ENCODE results near the gene ATP9B.

ATP9B gene

DNA sequence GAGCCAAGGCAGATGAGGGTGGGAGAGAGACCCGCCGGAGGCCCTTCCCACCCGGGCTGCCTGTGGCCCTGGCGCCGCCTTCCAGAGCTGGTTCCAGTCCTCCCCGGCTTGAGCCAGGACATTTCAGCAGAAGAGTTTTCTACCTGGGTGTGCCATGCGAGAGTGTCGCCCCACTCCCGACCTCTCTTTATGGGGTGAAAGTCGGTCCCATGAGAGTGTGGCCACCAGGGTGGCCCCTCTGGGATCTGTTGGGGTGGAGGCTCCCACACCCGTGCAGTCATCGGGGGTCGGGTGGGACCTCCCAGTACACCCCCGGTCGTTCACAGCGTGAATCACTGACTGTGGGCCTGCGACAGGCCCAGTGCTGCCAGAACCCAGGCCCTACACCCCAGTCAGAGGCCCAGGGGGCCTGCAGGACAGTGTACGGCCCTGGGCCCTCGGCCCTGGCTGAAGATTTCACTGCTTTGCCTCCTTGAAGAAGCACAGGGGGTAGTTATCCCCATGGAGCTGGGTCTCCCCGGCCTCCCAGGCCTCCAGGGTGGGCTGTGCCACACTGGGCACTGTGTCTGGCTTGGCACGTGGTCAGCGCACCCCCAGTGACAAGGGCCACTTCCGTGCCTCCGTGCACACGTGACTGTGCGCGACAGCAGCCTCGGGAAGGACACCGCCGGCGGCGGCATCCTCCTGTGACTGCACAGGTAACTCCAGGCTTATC, 332.5 kb downstream of the ATP9B start:
- no peak overlapping the region for H2BK120ac ChIP-seq (ENCODE audit: low read depth, low read length)
- no CpG with 5 or more reads among the region's 32 CpGs for WGBS (ENCODE audit: extremely low coverage, insufficient coverage, low lambda C conversion rate)
- peaks cover 28% of the 10 kb centered on the region for H3K27me3 ChIP-seq (ENCODE audit: insufficient read depth, low read length, poor library complexity)
- no peak overlapping the region for H4K8ac ChIP-seq (ENCODE audit: low read depth, low read length)
- no peak overlapping the region for H3K4me2 ChIP-seq (ENCODE audit: low read length)
- H3K79me2 ChIP-seq (ENCODE audit: control insufficient read depth, insufficient read depth, low read length) = no peaks in the 10 kb centered on the region
- no peaks in the 10 kb centered on the region for H3K36me3 ChIP-seq (ENCODE audit: control insufficient read depth, insufficient read depth, low read length)
- H3K56ac ChIP-seq (ENCODE audit: low read length) = peak overlapping the region; percentile 15
- H3K4me3 ChIP-seq (ENCODE audit: low read length) = no peak overlapping the region
- DNase-seq = no peak
- no peak overlapping the region for H3K18ac ChIP-seq (ENCODE audit: low read length)
- no peak overlapping the region for H4K5ac ChIP-seq (ENCODE audit: low read length)
- H2BK5ac ChIP-seq (ENCODE audit: low read length) = no peak overlapping the region
- no peak overlapping the region for H3K27ac ChIP-seq (ENCODE audit: low read depth, low read length)
- no peaks in the 10 kb centered on the region for H3K4me1 ChIP-seq (ENCODE audit: control insufficient read depth, low read depth, low read length)
- H2BK15ac ChIP-seq (replicated peaks; ENCODE audit: low read depth) = no peak overlapping the region
- no peak overlapping the region for H3K9ac ChIP-seq (ENCODE audit: low read length)
- H3K23ac ChIP-seq (ENCODE audit: low read length) = no peak overlapping the region
- H3K79me1 ChIP-seq (ENCODE audit: low read length) = peaks cover 2% of the 10 kb centered on the region
- H3K4ac ChIP-seq (ENCODE audit: low read depth, low read length) = no peak overlapping the region
- no peak overlapping the region for H2AK5ac ChIP-seq (ENCODE audit: low read length)

DNA sequence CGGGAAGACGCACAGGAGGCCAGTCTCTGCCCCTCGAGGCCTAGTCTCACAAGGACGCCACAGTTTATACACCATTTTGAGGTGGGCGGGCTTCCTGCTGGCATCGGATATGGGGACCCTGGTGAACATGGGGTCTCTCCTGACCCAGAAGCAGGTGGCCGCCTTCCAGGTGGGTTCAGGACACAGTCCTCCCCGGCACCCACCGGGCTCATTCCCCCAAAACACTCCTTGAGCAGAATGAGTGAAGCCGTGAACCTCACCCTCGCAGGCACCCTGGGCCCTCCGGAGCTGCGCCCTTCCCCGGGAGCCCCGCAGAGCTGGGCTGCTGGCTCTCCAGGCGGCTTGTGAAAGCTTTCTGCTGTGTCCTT, 333.0 kb downstream of the ATP9B start:
- no peaks in the 10 kb centered on the region for H3K36me3 ChIP-seq (ENCODE audit: control insufficient read depth, insufficient read depth, low read length)
- no peak overlapping the region for H2BK15ac ChIP-seq (replicated peaks; ENCODE audit: low read depth)
- H3K4me1 ChIP-seq (ENCODE audit: control insufficient read depth, low read depth, low read length) = no peaks in the 10 kb centered on the region
- H3K4me3 ChIP-seq (ENCODE audit: low read length) = no peak overlapping the region
- no peak overlapping the region for H4K5ac ChIP-seq (ENCODE audit: low read length)
- no peak overlapping the region for H3K18ac ChIP-seq (ENCODE audit: low read length)
- no peaks in the 10 kb centered on the region for H3K79me2 ChIP-seq (ENCODE audit: control insufficient read depth, insufficient read depth, low read length)
- H4K8ac ChIP-seq (ENCODE audit: low read depth, low read length) = no peak overlapping the region
- H3K56ac ChIP-seq (ENCODE audit: low read length) = no peak overlapping the region
- H3K9ac ChIP-seq (ENCODE audit: low read length) = no peak overlapping the region
- peaks cover 2% of the 10 kb centered on the region for H3K79me1 ChIP-seq (ENCODE audit: low read length)
- no CpG with 5 or more reads among the region's 16 CpGs for WGBS (ENCODE audit: extremely low coverage, insufficient coverage, low lambda C conversion rate)
- no peak overlapping the region for H2BK5ac ChIP-seq (ENCODE audit: low read length)
- H2AK5ac ChIP-seq (ENCODE audit: low read length) = no peak overlapping the region
- no peak overlapping the region for H3K4me2 ChIP-seq (ENCODE audit: low read length)
- H3K27ac ChIP-seq (ENCODE audit: low read depth, low read length) = no peak overlapping the region
- no peak overlapping the region for H3K4ac ChIP-seq (ENCODE audit: low read depth, low read length)
- H2BK120ac ChIP-seq (ENCODE audit: low read depth, low read length) = no peak overlapping the region
- no peak for DNase-seq
- H3K27me3 ChIP-seq (ENCODE audit: insufficient read depth, low read length, poor library complexity) = peaks cover 22% of the 10 kb centered on the region
- no peak overlapping the region for H3K23ac ChIP-seq (ENCODE audit: low read length)

DNA sequence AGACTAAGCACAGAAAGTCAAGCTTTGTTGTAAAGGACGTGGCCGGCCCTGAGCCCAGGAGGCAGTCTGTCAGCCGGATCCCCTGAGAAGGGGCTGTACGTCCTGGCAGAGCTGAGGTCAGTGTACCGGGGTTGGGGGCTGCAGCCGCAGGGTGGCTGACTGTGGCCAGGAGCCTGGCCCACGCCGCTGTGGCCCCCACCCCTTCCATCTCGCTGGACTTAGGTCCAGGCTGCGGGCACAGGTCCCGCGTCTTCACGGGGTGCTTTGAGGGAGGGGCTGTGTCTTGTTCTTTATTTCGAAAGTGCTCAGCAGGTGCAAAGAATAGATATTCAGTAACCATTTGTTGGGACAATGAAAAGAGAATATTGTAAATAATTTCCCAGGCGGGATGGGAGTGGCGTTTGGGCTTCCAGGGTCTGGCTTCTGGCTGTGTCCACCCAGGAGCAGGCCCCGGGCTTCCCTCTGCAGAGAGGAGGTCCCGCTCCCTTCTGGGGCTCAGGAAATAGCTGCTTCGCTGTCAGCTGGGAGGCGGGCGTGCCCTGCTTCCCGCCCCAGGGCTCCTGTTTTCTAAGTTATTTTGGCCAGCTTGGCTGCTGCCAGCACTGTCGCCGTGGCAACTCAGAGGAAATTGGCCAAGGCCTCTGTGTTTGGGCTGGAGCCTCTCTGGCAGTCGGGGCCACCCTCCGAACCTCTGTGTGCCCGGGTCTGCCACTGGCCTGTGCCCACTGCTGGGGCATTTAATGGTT, 334.0 kb downstream of the ATP9B start:
- no peak overlapping the region for H2BK120ac ChIP-seq (ENCODE audit: low read depth, low read length)
- peaks cover 13% of the 10 kb centered on the region for H3K27me3 ChIP-seq (ENCODE audit: insufficient read depth, low read length, poor library complexity)
- no peak overlapping the region for H2BK15ac ChIP-seq (replicated peaks; ENCODE audit: low read depth)
- no peak overlapping the region for H3K9ac ChIP-seq (ENCODE audit: low read length)
- no peak overlapping the region for H3K27ac ChIP-seq (ENCODE audit: low read depth, low read length)
- H2AK5ac ChIP-seq (ENCODE audit: low read length) = no peak overlapping the region
- H4K5ac ChIP-seq (ENCODE audit: low read length) = no peak overlapping the region
- no peak overlapping the region for H3K18ac ChIP-seq (ENCODE audit: low read length)
- H3K36me3 ChIP-seq (ENCODE audit: control insufficient read depth, insufficient read depth, low read length) = no peaks in the 10 kb centered on the region
- no peak overlapping the region for H3K23ac ChIP-seq (ENCODE audit: low read length)
- H3K4me1 ChIP-seq (ENCODE audit: control insufficient read depth, low read depth, low read length) = no peaks in the 10 kb centered on the region
- H3K79me2 ChIP-seq (ENCODE audit: control insufficient read depth, insufficient read depth, low read length) = no peaks in the 10 kb centered on the region
- H3K4me2 ChIP-seq (ENCODE audit: low read length) = no peak overlapping the region
- H3K4me3 ChIP-seq (ENCODE audit: low read length) = no peak overlapping the region
- H4K8ac ChIP-seq (ENCODE audit: low read depth, low read length) = no peak overlapping the region
- no peak overlapping the region for H3K56ac ChIP-seq (ENCODE audit: low read length)
- no peak for DNase-seq
- H3K4ac ChIP-seq (ENCODE audit: low read depth, low read length) = no peak overlapping the region
- H3K79me1 ChIP-seq (ENCODE audit: low read length) = peaks cover 2% of the 10 kb centered on the region
- WGBS (ENCODE audit: extremely low coverage, insufficient coverage, low lambda C conversion rate) = no CpG with 5 or more reads among the region's 27 CpGs
- no peak overlapping the region for H2BK5ac ChIP-seq (ENCODE audit: low read length)

DNA sequence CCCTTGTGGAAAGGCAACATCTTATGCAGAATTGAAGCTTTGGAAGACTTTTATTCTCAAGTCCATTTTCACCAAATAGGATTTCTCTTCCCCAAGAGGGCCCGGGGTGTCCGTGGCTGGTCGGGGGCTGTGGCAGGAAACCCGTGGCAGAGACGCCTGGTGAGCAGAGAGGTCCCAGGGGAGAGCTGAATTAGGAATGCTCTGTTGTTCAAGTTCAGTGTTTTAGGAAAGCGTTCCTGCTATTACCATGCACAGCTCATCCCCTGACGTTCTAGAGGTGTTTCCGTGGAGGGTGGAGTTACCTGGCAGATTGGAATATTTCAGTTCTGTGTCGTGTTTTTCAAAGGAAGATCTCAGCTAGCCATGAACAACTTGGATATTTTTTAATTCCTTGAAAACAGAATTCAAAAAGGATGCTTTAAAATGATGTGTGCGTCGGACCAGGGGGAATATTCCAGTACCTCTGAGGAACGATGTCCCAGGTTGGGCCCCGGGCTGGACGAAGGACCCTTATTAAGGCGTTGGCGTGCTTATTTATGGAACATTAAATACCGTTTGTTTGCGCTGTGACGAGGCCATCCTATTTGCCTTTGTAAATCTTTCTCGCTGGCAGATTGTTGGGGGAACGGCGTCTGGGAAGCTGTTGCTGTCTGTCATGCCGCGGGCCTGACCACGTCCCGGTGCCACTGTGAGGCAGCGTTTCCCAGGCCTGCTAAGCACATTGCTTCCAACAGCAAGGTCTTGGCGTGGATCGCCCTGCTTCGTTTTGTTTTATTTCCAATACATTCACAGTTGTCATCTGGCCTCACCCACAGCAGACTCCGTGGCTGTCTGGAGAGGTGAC, 334.8 kb downstream of the ATP9B start:
- no peak overlapping the region for H2BK15ac ChIP-seq (replicated peaks; ENCODE audit: low read depth)
- DNase-seq = no peak
- no peak overlapping the region for H3K18ac ChIP-seq (ENCODE audit: low read length)
- no peaks in the 10 kb centered on the region for H3K4me1 ChIP-seq (ENCODE audit: control insufficient read depth, low read depth, low read length)
- no peak overlapping the region for H2BK120ac ChIP-seq (ENCODE audit: low read depth, low read length)
- H3K9ac ChIP-seq (ENCODE audit: low read length) = no peak overlapping the region
- H3K79me2 ChIP-seq (ENCODE audit: control insufficient read depth, insufficient read depth, low read length) = no peaks in the 10 kb centered on the region
- H3K4ac ChIP-seq (ENCODE audit: low read depth, low read length) = no peak overlapping the region
- H3K4me3 ChIP-seq (ENCODE audit: low read length) = no peak overlapping the region
- no CpG with 5 or more reads among the region's 31 CpGs for WGBS (ENCODE audit: extremely low coverage, insufficient coverage, low lambda C conversion rate)
- H3K27ac ChIP-seq (ENCODE audit: low read depth, low read length) = no peak overlapping the region
- no peak overlapping the region for H4K8ac ChIP-seq (ENCODE audit: low read depth, low read length)
- H3K27me3 ChIP-seq (ENCODE audit: insufficient read depth, low read length, poor library complexity) = peaks cover 8% of the 10 kb centered on the region
- no peak overlapping the region for H3K56ac ChIP-seq (ENCODE audit: low read length)
- no peak overlapping the region for H4K5ac ChIP-seq (ENCODE audit: low read length)
- H3K23ac ChIP-seq (ENCODE audit: low read length) = no peak overlapping the region
- H2BK5ac ChIP-seq (ENCODE audit: low read length) = no peak overlapping the region
- peaks cover 2% of the 10 kb centered on the region for H3K79me1 ChIP-seq (ENCODE audit: low read length)
- no peaks in the 10 kb centered on the region for H3K36me3 ChIP-seq (ENCODE audit: control insufficient read depth, insufficient read depth, low read length)
- no peak overlapping the region for H3K4me2 ChIP-seq (ENCODE audit: low read length)
- H2AK5ac ChIP-seq (ENCODE audit: low read length) = no peak overlapping the region

DNA sequence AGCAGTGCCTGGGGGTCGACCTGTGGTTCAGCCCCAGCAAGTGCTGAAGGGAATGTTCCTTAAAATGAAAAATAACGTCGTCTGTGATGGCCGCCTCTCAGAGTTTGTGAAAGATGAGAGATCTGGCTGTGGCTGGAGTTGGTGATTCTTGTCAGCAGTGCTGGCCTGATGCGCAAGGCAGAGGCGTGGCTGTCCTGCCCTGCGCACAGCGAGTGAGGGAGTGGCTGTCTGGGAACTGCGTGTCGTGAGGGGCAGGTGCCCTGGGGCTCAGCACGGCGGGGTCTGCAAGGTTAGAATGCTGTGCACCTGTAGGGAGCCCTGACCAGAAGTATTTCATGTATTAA, 335.3 kb downstream of the ATP9B start:
- Histone ChIP-seq H3K27me3 (ENCODE audit: insufficient read depth, low read length, poor library complexity) (peaks cover 2% of the 10 kb centered on the region), H3K56ac (ENCODE audit: low read length) (no peak overlapping the region), H2BK120ac (ENCODE audit: low read depth, low read length) (no peak overlapping the region), H4K8ac (ENCODE audit: low read depth, low read length) (no peak overlapping the region), H3K9ac (ENCODE audit: low read length) (no peak overlapping the region), H3K36me3 (ENCODE audit: control insufficient read depth, insufficient read depth, low read length) (no peaks in the 10 kb centered on the region), H2BK5ac (ENCODE audit: low read length) (no peak overlapping the region), H3K27ac (ENCODE audit: low read depth, low read length) (no peak overlapping the region), H4K5ac (ENCODE audit: low read length) (no peak overlapping the region), H3K18ac (ENCODE audit: low read length) (no peak overlapping the region), H3K4me2 (ENCODE audit: low read length) (no peak overlapping the region), H2AK5ac (ENCODE audit: low read length) (no peak overlapping the region), H3K4me1 (ENCODE audit: control insufficient read depth, low read depth, low read length) (no peaks in the 10 kb centered on the region), H3K4me3 (ENCODE audit: low read length) (no peak overlapping the region), H3K23ac (ENCODE audit: low read length) (no peak overlapping the region), H3K4ac (ENCODE audit: low read depth, low read length) (no peak overlapping the region), H3K79me2 (ENCODE audit: control insufficient read depth, insufficient read depth, low read length) (no peaks in the 10 kb centered on the region), H3K79me1 (ENCODE audit: low read length) (peaks cover 2% of the 10 kb centered on the region), H2BK15ac (replicated peaks; ENCODE audit: low read depth) (no peak overlapping the region)
- WGBS (ENCODE audit: extremely low coverage, insufficient coverage, low lambda C conversion rate) = no CpG with 5 or more reads among the region's 12 CpGs
- DNase-seq = no peak
